Hypothalamus (tissue), 51 donors: ENCODE measurements around the gene RBM12.
A peak's percentile ranks its signal among the peaks of the same experiment; 100 is the strongest.
"Not testable (repeated sequence)": the region's sequence is repeated elsewhere in the genome, so short reads cannot be mapped to it uniquely, and the experiment has no call there.

Source experiments
- DNase-seq, 51 donors: peaks; one replicate each; lab custom pipeline; 2025; lab: John Stamatoyannopoulos, UW

RBM12 gene, protein sequence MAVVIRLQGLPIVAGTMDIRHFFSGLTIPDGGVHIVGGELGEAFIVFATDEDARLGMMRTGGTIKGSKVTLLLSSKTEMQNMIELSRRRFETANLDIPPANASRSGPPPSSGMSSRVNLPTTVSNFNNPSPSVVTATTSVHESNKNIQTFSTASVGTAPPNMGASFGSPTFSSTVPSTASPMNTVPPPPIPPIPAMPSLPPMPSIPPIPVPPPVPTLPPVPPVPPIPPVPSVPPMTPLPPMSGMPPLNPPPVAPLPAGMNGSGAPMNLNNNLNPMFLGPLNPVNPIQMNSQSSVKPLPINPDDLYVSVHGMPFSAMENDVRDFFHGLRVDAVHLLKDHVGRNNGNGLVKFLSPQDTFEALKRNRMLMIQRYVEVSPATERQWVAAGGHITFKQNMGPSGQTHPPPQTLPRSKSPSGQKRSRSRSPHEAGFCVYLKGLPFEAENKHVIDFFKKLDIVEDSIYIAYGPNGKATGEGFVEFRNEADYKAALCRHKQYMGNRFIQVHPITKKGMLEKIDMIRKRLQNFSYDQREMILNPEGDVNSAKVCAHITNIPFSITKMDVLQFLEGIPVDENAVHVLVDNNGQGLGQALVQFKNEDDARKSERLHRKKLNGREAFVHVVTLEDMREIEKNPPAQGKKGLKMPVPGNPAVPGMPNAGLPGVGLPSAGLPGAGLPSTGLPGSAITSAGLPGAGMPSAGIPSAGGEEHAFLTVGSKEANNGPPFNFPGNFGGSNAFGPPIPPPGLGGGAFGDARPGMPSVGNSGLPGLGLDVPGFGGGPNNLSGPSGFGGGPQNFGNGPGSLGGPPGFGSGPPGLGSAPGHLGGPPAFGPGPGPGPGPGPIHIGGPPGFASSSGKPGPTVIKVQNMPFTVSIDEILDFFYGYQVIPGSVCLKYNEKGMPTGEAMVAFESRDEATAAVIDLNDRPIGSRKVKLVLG

DNA sequence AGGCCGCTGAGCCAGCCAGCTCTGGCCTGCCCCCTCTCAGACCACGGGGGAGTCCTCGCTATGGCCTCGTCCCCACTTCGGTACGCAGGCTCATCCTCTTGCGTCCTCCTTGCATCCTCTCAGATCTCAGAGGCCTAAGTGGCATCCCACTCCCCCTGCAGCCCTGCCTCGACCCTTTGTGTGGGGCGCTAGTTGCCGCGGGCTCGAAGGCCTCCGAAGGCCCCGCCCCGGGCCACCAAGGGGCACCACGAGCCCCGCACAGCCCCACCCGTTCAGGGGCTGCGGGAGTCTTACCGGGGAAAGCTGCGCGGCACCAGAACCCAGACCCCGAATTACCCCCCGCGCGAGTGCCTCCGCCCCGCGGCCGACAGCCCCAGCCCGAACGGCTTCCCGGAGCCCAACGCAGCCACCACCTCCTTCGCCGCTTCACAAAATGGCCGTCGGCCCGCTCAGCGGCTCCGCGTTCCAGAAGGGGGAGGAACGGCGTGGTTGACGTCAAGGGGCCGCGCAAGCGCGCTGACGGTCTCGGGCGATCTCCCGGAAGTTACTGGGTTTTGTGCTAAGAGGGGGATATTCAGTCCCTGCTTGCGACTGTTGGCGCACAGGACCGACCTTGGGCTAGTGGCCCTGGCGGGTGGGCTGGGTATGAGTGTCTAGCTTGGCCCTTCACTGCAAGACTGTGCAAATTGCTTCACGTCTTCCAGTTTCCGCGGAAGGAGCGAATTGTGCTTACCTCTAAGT lies at the start of gene RBM12, which contains the start of gene CPNE1:
Gene RBM12 (minus strand): TSS at position 435 of the 741 bp plus-strand sequence. CDS start 9,578 bp downstream, outside the sequence.
Gene CPNE1 (minus strand): TSS at position 435 of the 741 bp plus-strand sequence. CDS start 31,977 bp downstream, outside the sequence.
- DNase-seq, result peak; percentile 69 to 97 (median 88)

DNA sequence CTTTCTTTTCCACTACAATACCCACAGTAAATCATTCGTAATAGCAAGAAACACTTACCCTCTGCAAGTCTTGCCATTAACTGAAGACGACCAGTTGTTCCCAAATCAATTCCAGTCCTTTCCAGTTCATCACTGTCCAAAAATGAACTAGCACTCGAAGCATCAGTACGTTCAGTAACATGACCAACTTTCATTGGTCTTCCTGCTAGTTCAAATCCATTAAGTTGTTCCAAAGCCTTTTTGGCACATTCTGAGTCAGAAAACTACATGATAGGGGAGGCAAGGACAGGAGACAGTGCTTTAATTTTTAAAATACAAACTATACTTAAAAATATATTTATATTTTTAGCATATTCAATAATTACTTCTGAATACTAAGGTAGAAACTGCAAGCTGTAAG lies 49.4 kb upstream of the RBM12 start:
- DNase-seq, result no peak

DNA sequence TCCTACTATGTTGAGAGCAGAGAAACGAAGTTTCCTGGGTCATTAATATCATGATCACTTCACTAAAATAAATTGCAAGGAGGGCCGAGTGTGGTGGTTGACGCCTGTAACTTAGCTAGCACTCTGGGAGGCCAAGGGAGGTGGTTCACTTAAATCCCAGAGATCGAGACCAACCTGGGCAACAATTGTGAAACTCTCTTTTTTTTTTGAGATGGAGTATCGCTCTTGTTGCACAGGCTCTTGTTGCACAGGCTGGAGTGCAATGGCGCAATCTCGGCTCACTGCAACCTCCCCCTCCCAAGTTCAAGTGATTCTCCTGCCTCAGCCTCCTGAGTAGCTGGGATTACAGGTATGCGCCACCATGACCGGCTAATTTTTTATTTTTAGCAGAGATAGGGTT lies 48.4 kb upstream of the RBM12 start:
- DNase-seq, result not testable (repeated sequence)

DNA sequence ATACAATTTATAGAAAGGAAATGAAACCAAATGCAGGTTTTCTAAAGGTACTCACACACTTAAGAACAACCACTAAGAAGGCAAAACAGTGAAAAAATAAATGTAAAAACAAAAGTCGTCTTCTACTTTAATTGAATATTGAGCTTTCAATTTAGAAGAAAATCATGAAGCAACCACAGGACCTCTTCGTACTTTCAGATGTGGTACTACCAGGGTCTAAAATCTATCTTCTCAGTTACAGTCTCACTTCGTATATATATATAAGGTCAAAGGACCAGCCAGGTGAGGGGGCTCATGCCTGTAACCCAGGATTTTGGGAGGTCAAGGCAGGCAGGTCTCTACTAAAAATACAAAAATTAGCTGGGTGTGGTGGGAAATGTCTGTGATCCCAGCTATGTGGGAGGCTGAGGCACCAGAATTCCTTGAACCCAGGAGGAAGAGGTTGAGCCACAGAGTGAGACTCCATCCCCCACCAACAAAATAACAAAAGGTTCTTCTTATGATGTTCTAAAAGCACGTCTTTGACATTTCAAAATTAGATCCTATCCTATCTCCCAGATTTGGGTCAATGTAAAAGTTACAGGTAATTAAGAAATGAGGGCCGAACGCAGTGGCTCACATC lies 47.0 kb upstream of the RBM12 start:
- DNase-seq, result no peak

DNA sequence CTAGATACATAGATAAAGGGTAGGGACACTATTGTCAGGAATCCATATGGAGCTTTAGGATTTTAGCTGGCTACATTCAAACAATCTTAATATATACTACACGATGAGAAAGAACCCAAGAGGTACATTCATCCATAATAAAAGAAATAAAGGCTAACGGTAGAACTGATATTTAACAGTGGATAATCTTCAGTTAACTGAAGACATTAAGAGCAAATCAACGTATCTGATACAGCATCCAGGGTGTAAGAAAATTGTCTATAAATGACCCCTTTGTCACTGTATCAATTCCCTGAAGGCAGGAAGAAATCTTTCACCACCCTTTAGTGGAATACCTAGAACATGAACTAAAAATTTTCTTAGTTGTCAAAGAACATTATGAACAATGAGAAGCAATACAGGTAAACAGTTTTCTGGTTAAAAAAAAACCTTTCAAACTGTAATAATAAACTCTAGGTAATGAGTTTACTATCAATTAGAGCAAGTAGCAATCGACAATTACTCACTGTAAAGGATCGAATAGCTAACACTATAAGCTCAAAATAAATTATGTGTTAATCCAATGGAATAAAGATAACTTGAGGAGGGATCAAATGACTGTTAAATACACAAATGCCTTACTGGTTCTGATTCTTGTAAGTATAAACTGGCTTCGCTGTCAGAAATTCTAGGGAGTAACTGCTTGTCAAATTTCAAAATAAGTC lies 46.3 kb upstream of the RBM12 start:
- DNase-seq, result no peak

DNA sequence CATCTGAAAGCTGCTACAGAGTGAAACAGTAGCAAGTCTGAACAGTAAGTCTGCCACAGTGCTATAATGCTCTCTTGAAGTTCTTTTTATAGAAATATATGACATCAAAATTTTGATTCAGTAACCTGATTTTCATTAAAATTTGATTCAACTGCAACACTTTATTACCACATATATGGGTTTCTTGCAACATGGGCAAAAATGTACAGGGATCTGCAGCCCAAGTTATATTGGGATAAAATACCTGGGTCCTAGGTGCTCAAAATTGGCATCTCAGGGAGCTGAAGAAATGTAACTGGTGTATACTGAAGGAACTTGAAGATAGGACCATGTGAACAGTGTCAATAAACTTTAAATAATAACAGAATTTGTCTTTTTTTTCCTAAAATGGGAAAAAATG lies 45.3 kb upstream of the RBM12 start:
- no peak for DNase-seq

DNA sequence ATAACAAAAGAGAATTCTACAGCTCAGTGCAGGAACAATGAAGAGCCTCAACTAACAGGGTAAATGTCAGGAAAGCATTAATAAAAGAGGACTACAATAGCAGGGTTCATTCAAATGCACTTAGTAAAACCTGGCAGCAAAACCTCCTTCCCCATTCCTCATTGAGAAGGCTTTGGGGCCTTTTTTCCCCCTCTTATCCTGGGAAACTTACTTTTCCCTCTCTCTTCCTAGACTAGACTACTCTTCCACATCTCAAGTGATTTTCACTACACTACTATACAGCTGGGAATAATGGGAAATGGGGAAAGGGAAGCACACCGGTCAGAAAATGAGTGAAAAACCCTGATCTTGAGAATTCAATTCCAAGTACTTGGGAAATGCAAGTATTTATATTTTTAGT lies 44.6 kb upstream of the RBM12 start:
- DNase-seq, result no peak

DNA sequence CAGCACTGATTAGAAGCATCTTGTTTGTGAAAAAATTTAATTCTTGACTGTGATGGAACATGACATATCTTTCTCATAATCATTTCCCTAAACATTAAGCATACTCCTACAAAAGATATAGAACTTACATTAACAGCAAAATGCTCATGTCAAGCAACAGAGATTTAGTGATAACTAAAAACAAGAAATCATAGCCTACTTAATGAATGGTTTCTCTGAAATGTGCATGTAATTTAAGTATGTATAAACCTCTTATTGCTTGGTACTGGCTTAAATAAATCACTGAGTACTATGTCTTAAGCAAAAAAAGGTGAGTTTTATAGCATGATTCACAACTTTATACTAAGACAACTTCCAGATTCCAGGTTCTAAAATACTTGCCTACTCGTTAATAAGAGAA lies 43.8 kb upstream of the RBM12 start:
- DNase-seq, result no peak

DNA sequence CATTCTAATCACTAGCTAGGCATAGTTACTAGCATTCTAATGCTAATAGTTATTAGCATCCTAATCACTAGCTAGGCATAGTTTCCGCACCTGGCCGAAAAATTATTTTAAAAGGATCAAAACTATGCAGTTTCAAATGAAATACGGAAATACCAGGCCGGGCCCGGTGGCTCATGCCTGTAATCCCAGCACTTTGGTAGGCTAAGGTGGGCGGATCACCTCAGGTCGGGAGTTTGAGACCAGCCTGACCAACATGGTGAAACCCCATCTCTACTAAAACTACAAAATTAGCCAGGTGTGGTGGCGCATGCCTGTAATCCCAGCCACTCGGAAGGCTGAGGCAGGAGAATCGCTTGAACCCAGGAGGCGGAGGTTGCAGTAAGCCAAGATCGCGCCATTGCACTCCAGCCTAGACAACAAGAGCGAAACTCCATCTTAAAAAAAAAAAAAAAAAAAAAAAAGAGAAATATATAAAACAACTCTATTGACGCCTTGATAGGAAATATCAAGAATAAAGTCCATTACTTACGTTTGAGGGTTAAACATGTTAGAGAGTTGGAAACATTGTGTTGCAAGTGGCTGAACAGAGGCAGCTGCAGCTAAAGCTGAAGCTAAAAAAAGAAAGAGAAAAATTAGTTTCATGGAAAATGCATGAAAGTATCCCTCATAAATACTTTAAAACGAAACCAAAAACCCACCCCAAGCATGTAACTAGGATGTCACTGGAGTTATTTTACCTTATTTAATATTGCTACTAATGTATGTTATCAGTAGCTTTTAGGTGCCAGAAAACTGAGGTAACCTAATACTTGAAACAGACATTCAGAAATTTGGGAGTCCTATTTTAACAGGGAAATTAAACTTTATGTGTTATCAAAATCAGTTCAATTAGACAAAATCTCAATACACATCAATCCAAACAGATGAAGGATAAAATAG lies 42.2 kb upstream of the RBM12 start:
- not testable (repeated sequence) for DNase-seq

DNA sequence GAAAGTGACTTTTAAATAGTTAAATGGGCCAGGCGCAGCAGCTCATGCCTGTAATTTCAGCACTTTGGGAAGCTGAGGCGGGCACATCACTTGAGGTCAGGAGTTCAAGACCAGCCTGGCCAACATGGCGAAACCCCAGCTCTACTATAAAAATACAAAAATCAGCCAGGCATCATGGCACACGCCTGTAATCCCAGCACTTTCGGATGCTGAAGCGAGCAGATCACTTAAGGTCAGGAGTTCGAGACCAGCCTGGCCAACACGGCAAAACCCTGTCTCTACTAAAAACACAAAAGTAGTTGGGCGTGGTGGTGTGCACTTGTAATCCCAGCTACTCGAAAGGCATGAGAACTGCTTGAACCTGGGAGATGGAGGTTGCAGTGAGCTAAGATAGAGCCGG lies 41.2 kb upstream of the RBM12 start:
- not testable (repeated sequence) for DNase-seq

DNA sequence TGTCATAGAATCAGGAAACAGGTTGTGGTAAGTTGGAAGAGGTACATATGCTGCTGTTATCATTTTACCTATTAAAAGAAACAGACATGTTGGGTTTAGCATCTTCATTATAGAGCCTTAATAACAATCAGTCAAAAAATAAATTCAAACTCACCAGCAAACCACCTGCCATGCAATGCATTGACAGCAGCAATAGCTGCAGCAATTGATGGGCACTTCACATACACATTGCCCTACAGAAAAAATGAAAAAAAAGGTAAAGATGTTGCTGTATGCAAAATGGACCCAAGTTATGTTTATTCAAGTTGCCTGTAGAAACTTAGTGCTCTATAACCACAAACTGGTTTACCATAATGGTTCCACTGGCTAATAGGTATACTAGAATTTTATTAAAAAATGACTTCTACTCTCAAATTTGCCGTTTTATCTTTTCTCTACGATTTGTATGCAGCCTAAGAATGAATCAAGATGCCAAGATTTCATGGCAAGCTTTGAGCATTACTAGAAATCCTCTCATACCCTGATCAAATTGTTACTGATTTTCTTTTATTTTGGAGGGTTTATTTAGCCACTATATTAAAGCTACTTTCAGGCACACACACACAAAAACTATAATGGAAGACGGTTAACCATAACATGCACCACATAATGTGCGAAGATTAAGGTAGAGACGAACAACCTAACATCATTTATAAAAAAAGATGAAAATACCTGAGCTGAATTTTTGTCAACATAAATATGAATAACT lies 40.0 kb upstream of the RBM12 start:
- DNase-seq, result no peak

DNA sequence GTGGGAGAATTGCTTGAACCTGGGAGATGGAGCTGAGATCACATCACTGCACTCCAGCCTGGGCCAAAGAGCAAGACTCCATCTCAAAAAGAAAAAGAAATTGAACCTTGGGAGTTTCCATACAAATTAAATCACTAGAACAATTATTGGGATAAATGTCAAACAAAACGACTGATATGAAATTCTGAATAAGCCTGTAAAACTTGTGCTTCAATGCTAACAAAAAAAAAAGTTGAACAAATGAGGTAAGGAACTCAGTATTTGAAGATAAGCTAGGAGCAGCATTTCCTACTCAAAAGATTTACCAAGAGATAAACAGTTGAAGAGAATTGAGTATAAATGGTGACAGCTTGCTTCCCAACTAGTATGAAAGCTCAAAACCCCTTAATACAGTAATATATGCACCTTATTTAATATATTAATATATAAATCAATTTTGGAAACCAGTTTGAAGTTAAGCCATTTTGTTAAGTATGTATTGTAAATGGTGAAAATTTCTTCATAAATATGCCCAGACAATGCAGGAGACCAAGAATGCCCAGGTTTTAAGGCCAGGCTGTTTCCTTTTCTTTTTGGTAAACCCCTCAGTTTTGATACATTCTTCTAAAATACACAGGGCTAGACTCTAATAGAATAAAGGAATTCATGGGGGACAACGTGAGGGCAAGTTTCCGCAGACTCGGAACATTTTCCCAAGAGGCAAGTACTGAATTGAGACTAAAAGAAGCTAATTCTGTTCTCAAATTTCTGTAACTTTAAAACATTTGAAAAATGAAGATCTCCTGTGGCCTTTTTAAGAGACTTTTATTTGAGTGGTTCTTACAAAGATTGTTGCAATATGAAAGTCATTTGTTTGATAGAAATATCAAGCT lies 38.4 kb upstream of the RBM12 start:
- DNase-seq, result no peak

DNA sequence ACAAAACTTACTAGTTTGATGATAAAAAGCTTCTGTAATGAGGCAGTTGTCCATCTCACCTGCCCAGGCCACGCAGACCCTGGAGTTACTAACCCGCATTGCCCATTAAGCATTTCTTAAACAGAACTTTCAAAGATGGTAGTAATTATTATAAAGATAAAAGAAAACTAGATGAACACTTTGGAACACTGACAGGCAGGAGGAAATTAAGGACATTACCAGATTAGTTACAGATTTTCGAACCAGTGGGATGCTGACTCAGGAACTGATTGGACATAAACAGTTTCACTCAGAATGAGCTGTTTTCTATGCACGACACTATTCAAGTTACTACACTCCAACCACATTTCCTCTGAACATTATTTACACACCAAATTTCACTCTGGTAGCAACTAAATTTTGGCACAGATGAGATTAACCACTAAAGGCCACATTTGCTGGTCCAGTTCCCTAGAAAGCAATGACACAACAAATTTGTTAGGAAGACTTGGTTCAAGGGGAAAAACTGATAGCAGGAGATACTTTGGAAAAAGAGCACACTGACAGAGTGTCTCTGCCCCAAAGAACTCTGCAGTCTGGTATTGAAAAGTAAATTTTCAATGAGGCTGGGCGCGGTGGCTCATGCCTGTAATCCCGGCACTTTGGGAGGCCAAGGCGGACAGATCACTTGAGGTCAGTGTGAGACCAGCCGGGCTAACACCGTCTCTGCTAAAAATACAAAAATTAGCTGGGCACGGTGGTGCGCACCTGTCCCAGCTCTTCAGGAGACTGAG lies 37.5 kb upstream of the RBM12 start:
- DNase-seq, result no peak

DNA sequence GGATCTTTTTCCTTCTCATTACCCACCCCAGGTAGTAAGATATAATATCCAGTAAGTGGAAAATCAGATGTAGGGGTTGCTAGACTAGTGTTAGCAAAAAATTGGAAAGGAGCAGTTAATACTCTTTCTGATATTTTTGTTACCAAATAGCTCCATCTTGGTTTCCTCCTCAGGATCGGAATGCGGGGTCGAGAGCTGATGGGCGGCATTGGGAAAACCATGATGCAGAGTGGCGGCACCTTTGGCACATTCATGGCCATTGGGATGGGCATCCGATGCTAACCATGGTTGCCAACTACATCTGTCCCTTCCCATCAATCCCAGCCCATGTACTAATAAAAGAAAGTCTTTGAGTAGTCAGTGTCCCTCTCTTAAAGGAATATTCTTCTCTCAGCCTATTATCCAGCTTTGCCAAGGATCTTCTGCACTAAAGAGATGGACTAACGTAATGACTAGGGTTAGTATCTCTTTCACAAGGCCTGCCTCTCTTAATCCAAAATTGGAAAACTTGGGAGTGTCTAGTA lies 36.0 kb upstream of the RBM12 start:
- DNase-seq, result no peak

DNA sequence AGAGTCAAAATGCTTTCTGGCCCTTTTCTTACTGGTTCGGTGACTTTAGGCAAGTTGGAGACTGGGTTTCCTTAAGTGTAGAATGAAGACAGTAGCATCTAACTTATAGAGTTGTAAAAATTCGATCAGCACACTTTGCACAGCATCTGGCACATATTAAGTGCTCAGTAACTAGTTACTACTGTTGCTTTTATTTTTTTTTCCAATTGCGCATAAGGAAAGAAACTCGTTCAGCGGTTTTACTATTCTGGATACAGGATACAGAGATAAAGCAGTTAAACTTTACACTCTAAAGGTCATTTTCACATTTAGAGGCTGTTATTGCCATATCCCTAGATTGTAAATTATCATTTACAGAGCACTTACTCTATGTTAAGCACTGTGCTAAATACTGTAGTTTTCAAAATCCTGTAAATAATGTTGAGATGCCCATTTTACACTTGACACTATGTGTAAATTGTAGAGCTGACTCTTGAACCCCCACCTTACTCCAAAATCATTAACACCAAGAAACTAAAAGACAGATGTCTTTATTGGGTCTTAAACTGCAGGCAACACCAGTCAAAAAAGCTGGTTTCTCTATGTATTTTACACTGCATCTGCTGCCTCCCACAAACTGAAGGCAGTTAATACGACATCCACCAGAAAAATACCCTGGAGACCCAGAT lies 35.4 kb upstream of the RBM12 start:
- DNase-seq, result no peak
